ENCODE data around the gene ERBB2. TPM values are rescaled to one million over a fixed set of nuclear protein-coding genes. Genes with fewer than 3 reads are reported as not detected.

Gene ERBB2
- total RNA-seq, 2 experiments from 2014 or later = 2.4 to 4.6 TPM

DNA sequence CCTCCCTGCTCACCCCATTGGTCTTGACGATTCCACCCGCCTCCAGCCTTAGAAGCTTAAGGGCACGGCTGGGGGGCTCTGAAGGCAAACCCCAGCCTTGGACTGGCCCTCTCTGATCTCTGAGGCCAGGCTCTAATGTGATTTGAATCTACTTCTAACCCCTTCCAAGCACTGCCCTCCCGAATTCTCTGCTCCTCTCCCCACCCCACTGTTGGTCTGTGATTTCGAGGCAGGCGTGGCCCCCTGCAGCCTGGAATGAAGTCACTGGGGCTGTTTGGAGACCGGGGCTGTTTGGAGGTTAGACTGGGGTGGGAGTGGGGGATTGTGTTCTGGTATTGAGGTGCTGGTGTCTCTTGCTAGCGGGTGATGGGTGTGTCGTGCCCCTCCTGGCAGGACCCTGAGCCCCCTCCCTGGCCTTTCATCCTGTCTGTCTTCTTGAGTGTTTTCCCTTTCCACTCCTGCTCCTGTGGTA lies 40.1 kb downstream of the ERBB2 start:
- H3K27ac ChIP-seq (ENCODE audit: low read depth in 1 of 2, low read length in 2 of 2) = no peak overlapping the region
- ChIA-PET CTCF (interaction anchor here (2.5 kb wide), 1 partner anchor 9 kb away, joined by 9 read pairs; the partner anchor contains the start of gene MIEN1), POLR2A (interaction anchor here (1.3 kb wide), 1 partner anchor 13 kb away, joined by 3 read pairs; no protein-coding TSS in a partner anchor)
- intact Hi-C loops (cut with DNase I, micrococcal nuclease) = no loop called here
- H3K4me1 ChIP-seq (ENCODE audit: insufficient read depth, low read length) = peaks cover 24% of the 10 kb centered on the region
- Mint-ChIP-seq H3K27me3 (peaks cover 20% of the 10 kb centered on the region), H3K4me1 (ENCODE audit: low read depth) (peaks cover 6% of the 10 kb centered on the region), H3K9me3 (no peaks in the 10 kb centered on the region), H3K27ac (no peak overlapping the region), H3K36me3 (ENCODE audit: low read depth) (no peaks in the 10 kb centered on the region), H3K4me3 (no peak overlapping the region)
- H3K9me3 ChIP-seq (ENCODE audit: control insufficient read depth in 1 of 2, insufficient read depth in 1 of 2, low read length in 2 of 2) = peaks cover 0 to 12% of the 10 kb centered on the region in 2 experiments
- H3K27me3 ChIP-seq (ENCODE audit: control insufficient read depth in 1 of 2, insufficient read depth in 2 of 2, low read length in 2 of 2) = peaks cover 10 to 22% of the 10 kb centered on the region in 2 experiments
- no peak overlapping the region for H3K4me3 ChIP-seq (ENCODE audit: low read length)
- DNase-seq = no peak
- no peaks in the 10 kb centered on the region for H3K36me3 ChIP-seq (ENCODE audit: insufficient read depth, low read length)
- no peak for ATAC-seq (ENCODE audit: poor library complexity)
- TF ChIP-seq, protein P1, sequence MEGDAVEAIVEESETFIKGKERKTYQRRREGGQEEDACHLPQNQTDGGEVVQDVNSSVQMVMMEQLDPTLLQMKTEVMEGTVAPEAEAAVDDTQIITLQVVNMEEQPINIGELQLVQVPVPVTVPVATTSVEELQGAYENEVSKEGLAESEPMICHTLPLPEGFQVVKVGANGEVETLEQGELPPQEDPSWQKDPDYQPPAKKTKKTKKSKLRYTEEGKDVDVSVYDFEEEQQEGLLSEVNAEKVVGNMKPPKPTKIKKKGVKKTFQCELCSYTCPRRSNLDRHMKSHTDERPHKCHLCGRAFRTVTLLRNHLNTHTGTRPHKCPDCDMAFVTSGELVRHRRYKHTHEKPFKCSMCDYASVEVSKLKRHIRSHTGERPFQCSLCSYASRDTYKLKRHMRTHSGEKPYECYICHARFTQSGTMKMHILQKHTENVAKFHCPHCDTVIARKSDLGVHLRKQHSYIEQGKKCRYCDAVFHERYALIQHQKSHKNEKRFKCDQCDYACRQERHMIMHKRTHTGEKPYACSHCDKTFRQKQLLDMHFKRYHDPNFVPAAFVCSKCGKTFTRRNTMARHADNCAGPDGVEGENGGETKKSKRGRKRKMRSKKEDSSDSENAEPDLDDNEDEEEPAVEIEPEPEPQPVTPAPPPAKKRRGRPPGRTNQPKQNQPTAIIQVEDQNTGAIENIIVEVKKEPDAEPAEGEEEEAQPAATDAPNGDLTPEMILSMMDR (IDR thresholded peaks at IDR 0.05) = no peak

DNA sequence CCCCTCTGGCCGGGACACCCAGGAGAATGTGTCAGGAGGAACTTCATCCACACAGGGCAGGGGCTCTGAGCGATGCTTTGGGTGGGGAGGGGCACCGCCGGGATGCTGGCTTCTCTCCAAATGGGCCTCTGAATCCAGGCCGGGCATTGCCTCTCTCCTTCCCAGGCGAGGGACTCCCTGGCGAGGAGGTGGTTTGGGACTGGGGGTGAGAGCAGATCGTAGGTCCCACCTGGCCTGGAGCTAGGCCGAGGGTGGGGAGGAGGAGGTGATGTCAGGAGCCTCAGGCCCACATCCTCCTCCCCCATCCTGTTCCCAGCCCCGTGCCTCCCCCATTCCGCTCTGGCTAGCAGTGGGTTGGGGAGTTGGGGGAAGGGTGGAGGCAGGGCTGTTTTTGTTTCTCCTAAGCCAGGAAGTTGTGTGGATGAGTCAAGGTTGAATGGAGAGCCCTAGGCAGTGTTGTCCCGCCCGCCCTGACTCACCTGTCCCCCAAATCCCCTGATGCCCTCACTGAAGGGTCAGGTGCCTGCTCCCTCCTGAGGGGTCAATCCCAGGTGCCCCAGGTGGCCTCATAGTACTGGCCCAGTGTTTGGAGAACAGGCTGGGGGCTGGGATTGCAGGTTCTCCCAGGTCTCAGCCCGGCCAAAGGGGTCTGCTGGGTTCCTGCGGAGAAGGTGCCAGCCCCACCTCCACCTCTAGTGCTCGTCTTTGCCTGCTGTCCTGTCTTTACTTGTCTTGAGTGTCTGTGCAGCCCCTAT lies 40.7 kb downstream of the ERBB2 start:
- Histone ChIP-seq H3K9me3 (ENCODE audit: control insufficient read depth in 1 of 2, insufficient read depth in 1 of 2, low read length in 2 of 2) (peaks cover 0 to 12% of the 10 kb centered on the region in 2 experiments), H3K4me3 (ENCODE audit: low read length) (no peak overlapping the region), H3K4me1 (ENCODE audit: insufficient read depth, low read length) (peaks cover 24% of the 10 kb centered on the region), H3K36me3 (ENCODE audit: insufficient read depth, low read length) (no peaks in the 10 kb centered on the region), H3K27me3 (ENCODE audit: control insufficient read depth in 1 of 2, insufficient read depth in 2 of 2, low read length in 2 of 2) (peaks cover 10 to 22% of the 10 kb centered on the region in 2 experiments), H3K27ac (ENCODE audit: low read depth in 1 of 2, low read length in 2 of 2) (no peak overlapping the region)
- no peak overlapping the region for H3K27ac Mint-ChIP-seq
- H3K4me1 Mint-ChIP-seq (ENCODE audit: low read depth) = peaks cover 6% of the 10 kb centered on the region
- TF ChIP-seq, protein P1 (IDR thresholded peaks at IDR 0.05) = no peak
- ChIA-PET CTCF (interaction anchor here (2.5 kb wide), 1 partner anchor 10 kb away, joined by 9 read pairs; the partner anchor contains the start of gene MIEN1), POLR2A (interaction anchor here (1.3 kb wide), 1 partner anchor 12 kb away, joined by 3 read pairs; no protein-coding TSS in a partner anchor)
- no peaks in the 10 kb centered on the region for H3K9me3 Mint-ChIP-seq
- intact Hi-C loops (cut with DNase I, micrococcal nuclease) = no loop called here
- DNase-seq (peak in 1 of 14 experiments; percentile 20), ATAC-seq (ENCODE audit: poor library complexity) (no peak)
- no peak overlapping the region for H3K4me3 Mint-ChIP-seq
- peaks cover 20% of the 10 kb centered on the region for H3K27me3 Mint-ChIP-seq
- H3K36me3 Mint-ChIP-seq (ENCODE audit: low read depth) = no peaks in the 10 kb centered on the region

DNA sequence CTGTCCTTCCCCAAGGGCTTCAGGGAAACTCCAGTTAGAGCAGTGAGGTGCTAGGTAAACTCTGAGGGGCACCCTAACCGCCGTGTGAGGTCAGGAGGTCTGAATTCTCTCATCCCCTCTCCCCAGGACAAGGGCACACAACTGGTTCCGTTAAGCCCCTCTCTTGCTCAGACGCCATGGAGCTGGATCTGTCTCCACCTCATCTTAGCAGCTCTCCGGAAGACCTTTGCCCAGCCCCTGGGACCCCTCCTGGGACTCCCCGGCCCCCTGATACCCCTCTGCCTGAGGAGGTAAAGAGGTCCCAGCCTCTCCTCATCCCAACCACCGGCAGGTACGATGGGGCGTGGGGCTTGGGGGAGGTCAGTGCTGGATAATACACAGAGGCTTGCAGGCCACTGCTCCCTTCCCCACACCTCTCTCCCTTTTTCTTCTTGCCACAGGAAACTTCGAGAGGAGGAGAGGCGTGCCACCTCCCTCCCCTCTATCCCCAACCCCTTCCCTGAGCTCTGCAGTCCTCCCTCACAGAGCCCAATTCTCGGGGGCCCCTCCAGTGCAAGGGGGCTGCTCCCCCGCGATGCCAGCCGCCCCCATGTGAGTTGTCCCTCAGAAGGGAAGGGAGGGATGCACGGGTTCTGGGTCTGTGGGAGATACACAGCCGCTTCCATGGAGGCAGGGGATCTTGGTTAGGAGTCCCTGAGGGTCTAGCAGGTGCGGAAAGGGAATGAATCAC lies 42.4 kb downstream of the ERBB2 start:
- H3K27me3 Mint-ChIP-seq = peaks cover 20% of the 10 kb centered on the region
- peaks cover 6% of the 10 kb centered on the region for H3K4me1 Mint-ChIP-seq (ENCODE audit: low read depth)
- H3K36me3 Mint-ChIP-seq (ENCODE audit: low read depth) = no peaks in the 10 kb centered on the region
- ATAC-seq (ENCODE audit: poor library complexity) = no peak
- DNase-seq = no peak
- no peak overlapping the region for H3K27ac Mint-ChIP-seq
- TF ChIP-seq, protein P1 (IDR thresholded peaks at IDR 0.05) = no peak
- no peak overlapping the region for H3K27ac ChIP-seq (ENCODE audit: low read depth in 1 of 2, low read length in 2 of 2)
- H3K27me3 ChIP-seq (ENCODE audit: control insufficient read depth in 1 of 2, insufficient read depth in 2 of 2, low read length in 2 of 2) = peaks cover 10 to 18% of the 10 kb centered on the region in 2 experiments
- H3K4me3 ChIP-seq (ENCODE audit: low read length) = no peak overlapping the region
- H3K4me3 Mint-ChIP-seq = no peak overlapping the region
- peaks cover 24% of the 10 kb centered on the region for H3K4me1 ChIP-seq (ENCODE audit: insufficient read depth, low read length)
- no peaks in the 10 kb centered on the region for H3K9me3 Mint-ChIP-seq
- H3K9me3 ChIP-seq (ENCODE audit: control insufficient read depth in 1 of 2, insufficient read depth in 1 of 2, low read length in 2 of 2) = peaks cover 0 to 12% of the 10 kb centered on the region in 2 experiments
- H3K36me3 ChIP-seq (ENCODE audit: insufficient read depth, low read length) = no peaks in the 10 kb centered on the region
- POLR2A ChIA-PET = no interaction called here
- intact Hi-C loops (cut with DNase I, micrococcal nuclease) = no loop called here
- CTCF ChIA-PET = no interaction called here

All from CD4-positive, alpha-beta T cell (primary cell).